Measurements from ENCODE around the gene TNS1. TPM values are rescaled to one million over a fixed set of nuclear protein-coding genes. Genes with fewer than 3 reads are reported as not detected.

TNS1 gene
- polyA plus RNA-seq, 3 donors, result 0.26 to 1.6 (median 1.5) TPM

- no peak overlapping the region for H3K4me3 Mint-ChIP-seq
- H3K79me2 ChIP-seq (ENCODE audit: insufficient read depth, low read length), result no peaks in the 10 kb centered on the region
- no peak for DNase-seq
- no peak overlapping the region for H3K4me3 ChIP-seq (replicated peaks in 1 of 3; ENCODE audit: low read depth in 2 of 3, low read length in 3 of 3)
- no peak for TF ChIP-seq CTCF (IDR thresholded peaks at IDR 0.05)
- no peak overlapping the region for H2AFZ ChIP-seq (ENCODE audit: insufficient read depth, low read depth, low read length, poor library complexity, severe bottlenecking)
- no peaks in the 10 kb centered on the region for H4K20me1 ChIP-seq (ENCODE audit: insufficient read depth, low read length)
- peaks cover 40% of the 10 kb centered on the region for H3K4me1 Mint-ChIP-seq
- H3K36me3 ChIP-seq (replicated peaks in 1 of 2; ENCODE audit: control insufficient read depth in 1 of 2, insufficient read depth in 2 of 2, low read length in 2 of 2), result no peaks in the 10 kb centered on the region
- peaks cover 30 to 36% of the 10 kb centered on the region in 2 donors for H3K4me1 ChIP-seq (ENCODE audit: control insufficient read depth in 1 of 2, insufficient read depth in 2 of 2, low read length in 2 of 2)
- no peak overlapping the region for H3K9ac ChIP-seq (ENCODE audit: insufficient read depth, low read length, poor library complexity, severe bottlenecking)
- peaks cover 0 to 2% (median 0%) of the 10 kb centered on the region in 7 donors for H3K9me3 Mint-ChIP-seq
- no peaks in the 10 kb centered on the region for H3K9me3 ChIP-seq (replicated peaks in 1 of 2; ENCODE audit: control insufficient read depth in 1 of 2, insufficient read depth in 1 of 2, low read length in 2 of 2)
- H3K4me2 ChIP-seq (replicated peaks; ENCODE audit: extremely low read depth, low read length, poor library complexity, severe bottlenecking), result no peak overlapping the region
- H3K27me3 Mint-ChIP-seq (ENCODE audit: low read depth in 3 of 3), result peaks cover 8 to 14% (median 10%) of the 10 kb centered on the region in 3 donors
- H3K27me3 ChIP-seq (ENCODE audit: control insufficient read depth in 2 of 2, insufficient read depth in 2 of 2, low read length in 2 of 2), result no peaks in the 10 kb centered on the region
- 91% methylated on average over 4 of the region's 6 CpGs for WGBS (ENCODE audit: insufficient coverage)
- peak overlapping the region in 1 of 7 donors; percentile 18 for H3K27ac Mint-ChIP-seq
- H3K27ac ChIP-seq (ENCODE audit: low read depth in 1 of 2, low read length in 2 of 2), result no peak overlapping the region
- intact Hi-C loops (cut with micrococcal nuclease), result loop anchor here in 1 of 2 donors (5.0 kb wide), 1 partner anchor 36 kb away; no protein-coding TSS in a partner anchor
- peaks cover 4 to 16% of the 10 kb centered on the region in 2 donors for H3K36me3 Mint-ChIP-seq
These were observed 64.8 kb downstream of the TNS1 start for GRCh38 chr2:217938036-217938435.

DNA sequence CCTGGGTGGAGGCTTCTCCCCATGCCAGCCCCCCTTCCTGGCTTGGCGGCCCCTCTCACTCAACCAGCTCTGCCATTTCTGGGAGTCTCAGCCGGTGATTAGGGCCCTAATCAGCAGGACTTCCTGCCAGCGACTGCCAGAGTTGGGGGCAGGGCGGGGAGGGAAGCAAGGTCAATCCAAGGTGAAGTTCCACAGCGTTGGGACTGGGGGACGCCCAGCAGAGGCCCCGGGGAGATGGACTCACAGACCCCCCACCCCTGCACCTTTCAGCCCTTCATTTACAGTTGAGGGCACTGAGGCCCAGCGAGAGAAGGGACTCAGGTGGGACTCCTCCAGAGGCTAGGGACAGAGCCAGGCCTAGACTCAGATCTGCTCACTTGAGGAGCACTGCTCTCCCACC is 65.3 kb downstream of the TNS1 start:
- no peaks in the 10 kb centered on the region for H3K9me3 ChIP-seq (replicated peaks in 1 of 2; ENCODE audit: control insufficient read depth in 1 of 2, insufficient read depth in 1 of 2, low read length in 2 of 2)
- intact Hi-C loops (cut with micrococcal nuclease), result loop anchor here in 1 of 2 donors (5.0 kb wide), 1 partner anchor 35 kb away; no protein-coding TSS in a partner anchor
- peaks cover 0 to 2% (median 0%) of the 10 kb centered on the region in 7 donors for H3K9me3 Mint-ChIP-seq
- H2AFZ ChIP-seq (ENCODE audit: insufficient read depth, low read depth, low read length, poor library complexity, severe bottlenecking), result no peak overlapping the region
- peak overlapping the region in 2 of 7 donors; percentile 15 to 18 for H3K27ac Mint-ChIP-seq
- H3K27ac ChIP-seq (ENCODE audit: low read depth in 1 of 2, low read length in 2 of 2), result no peak overlapping the region
- no peak for DNase-seq
- H3K9ac ChIP-seq (ENCODE audit: insufficient read depth, low read length, poor library complexity, severe bottlenecking), result no peak overlapping the region
- no peak overlapping the region for H3K4me3 ChIP-seq (replicated peaks in 1 of 3; ENCODE audit: low read depth in 2 of 3, low read length in 3 of 3)
- H3K36me3 Mint-ChIP-seq, result peaks cover 4 to 20% of the 10 kb centered on the region in 2 donors
- H3K4me1 Mint-ChIP-seq, result peaks cover 38% of the 10 kb centered on the region
- TF ChIP-seq CTCF (IDR thresholded peaks at IDR 0.05), result no peak
- no peaks in the 10 kb centered on the region for H3K79me2 ChIP-seq (ENCODE audit: insufficient read depth, low read length)
- no peaks in the 10 kb centered on the region for H3K27me3 ChIP-seq (ENCODE audit: control insufficient read depth in 2 of 2, insufficient read depth in 2 of 2, low read length in 2 of 2)
- no peak overlapping the region for H3K4me2 ChIP-seq (replicated peaks; ENCODE audit: extremely low read depth, low read length, poor library complexity, severe bottlenecking)
- no peak overlapping the region for H3K4me3 Mint-ChIP-seq
- no peaks in the 10 kb centered on the region for H4K20me1 ChIP-seq (ENCODE audit: insufficient read depth, low read length)
- peaks cover 27 to 31% of the 10 kb centered on the region in 2 donors for H3K4me1 ChIP-seq (ENCODE audit: control insufficient read depth in 1 of 2, insufficient read depth in 2 of 2, low read length in 2 of 2)
- peaks cover 8 to 14% (median 10%) of the 10 kb centered on the region in 3 donors for H3K27me3 Mint-ChIP-seq (ENCODE audit: low read depth in 3 of 3)
- WGBS (ENCODE audit: insufficient coverage), result 45% methylated on average over 7 of the region's 8 CpGs
- H3K36me3 ChIP-seq (replicated peaks in 1 of 2; ENCODE audit: control insufficient read depth in 1 of 2, insufficient read depth in 2 of 2, low read length in 2 of 2), result no peaks in the 10 kb centered on the region

Data from CD14-positive monocyte (primary cell).